Ureter (tissue), 1 donor: ENCODE data around the gene LINC00237. TPM values are rescaled to one million over a fixed set of nuclear protein-coding genes. Genes with fewer than 3 reads are reported as not detected.

Experiments used
- DNase-seq: peaks from one replicate; pipeline ENCODE4 v3.0.0-alpha.2; 2020; ENCODE audit warnings: low spot score
- total RNA-seq: library from RNA; stranded (reverse); gene quantifications from one replicate; pipeline ENCODE4 v1.2.4, GENCODE V29; 2023
- donor health status: DM: yes; HTN: yes; CAD: no.

The LINC00237 gene
- total RNA-seq, 1 donor from 2014 or later = not detected

GRCh38 chr20:21125849-21126580 is 19.9 kb upstream of the LINC00237 start, which contains the start of gene KIZ:
TSS of gene KIZ (plus strand) at chr20:21126082. CDS start at chr20:21126116, 34 bp downstream.
- peak; percentile 97 for DNase-seq

GRCh38 chr20:21125072-21125848 is 19.1 kb upstream of the LINC00237 start:
- DNase-seq = no peak

GRCh38 chr20:21124190-21124589 is 18.0 kb upstream of the LINC00237 start:
- DNase-seq = no peak

- no peak for DNase-seq
Measured at GRCh38 chr20:21118782-21119181, 12.6 kb upstream of the LINC00237 start.

- no peak for DNase-seq
Measured at GRCh38 chr20:21118138-21118537, 12.0 kb upstream of the LINC00237 start.

- no peak for DNase-seq
Measured at GRCh38 chr20:21117521-21117920, 11.4 kb upstream of the LINC00237 start.

GRCh38 chr20:21114584-21114983 is 8.4 kb upstream of the LINC00237 start:
- no peak for DNase-seq

GRCh38 chr20:21113697-21114096 is 7.5 kb upstream of the LINC00237 start:
- DNase-seq = no peak

GRCh38 chr20:21111416-21111815 is 5.3 kb upstream of the LINC00237 start:
- DNase-seq = no peak

GRCh38 chr20:21110811-21111210 is 4.7 kb upstream of the LINC00237 start:
- no peak for DNase-seq

GRCh38 chr20:21109144-21109543 is 3.0 kb upstream of the LINC00237 start:
- no peak for DNase-seq

- no peak for DNase-seq
Measured at GRCh38 chr20:21105429-21106170, 558 bp downstream of the LINC00237 start.

GRCh38 chr20:21104921-21105320 is 1.2 kb downstream of the LINC00237 start:
- no peak for DNase-seq

- no peak for DNase-seq
Measured at GRCh38 chr20:21104466-21104761, 1.7 kb downstream of the LINC00237 start.

- DNase-seq = no peak
Measured at GRCh38 chr20:21103582-21104465, 2.3 kb downstream of the LINC00237 start.

GRCh38 chr20:21102603-21103311 is 3.4 kb downstream of the LINC00237 start:
- DNase-seq = no peak

GRCh38 chr20:21101932-21102575 is 4.1 kb downstream of the LINC00237 start:
- DNase-seq = no peak

- no peak for DNase-seq
Measured at GRCh38 chr20:21101453-21101931, 4.7 kb downstream of the LINC00237 start.

GRCh38 chr20:21100578-21101452 is 5.3 kb downstream of the LINC00237 start:
- DNase-seq = no peak
